Measurements from ENCODE around the gene PLA2G2F. TPM values are rescaled to one million over a fixed set of nuclear protein-coding genes. Genes with fewer than 3 reads are reported as not detected.

Gene PLA2G2F
- total and polyA plus RNA-seq, 2 donors (not counting 3 experiments of a cell fraction or from before 2014, with no cell fraction given): not detected

GRCh38 chr1:20139776-20140612, 871 bp downstream of the PLA2G2F start:
- no peaks in the 10 kb centered on the region for H3K27me3 ChIP-seq (ENCODE audit: control insufficient read depth in 2 of 2, insufficient read depth in 2 of 2, low read length in 2 of 2)
- no peak overlapping the region for H3K9ac ChIP-seq (replicated peaks; ENCODE audit: extremely low read depth, insufficient read depth, low read length)
- DNase-seq (ENCODE audit: low read depth, low spot score) (no peak), FAIRE-seq (no peak)
- H3K4me2 ChIP-seq (ENCODE audit: insufficient read depth, low read length): no peak overlapping the region
- POLR2A ChIA-PET: no interaction called here
- CTCF ChIA-PET: no interaction called here
- H3K4me1 ChIP-seq (ENCODE audit: control insufficient read depth, extremely low read depth, insufficient read depth, low read length): no peaks in the 10 kb centered on the region
- H3K79me2 ChIP-seq (ENCODE audit: control insufficient read depth, insufficient read depth, low read length): no peaks in the 10 kb centered on the region
- no peaks in the 10 kb centered on the region for H3K9me3 ChIP-seq (replicated peaks; ENCODE audit: control insufficient read depth, insufficient read depth, low read length)
- dilution Hi-C loops (cut with MboI; ENCODE audit: extremely low pct_ligation_motif_present, low sequenced_read_pairs) (no loop called here), intact Hi-C loops (cut with micrococcal nuclease) (no loop called here)
- H3K36me3 ChIP-seq (ENCODE audit: control insufficient read depth in 2 of 2, extremely low read depth in 1 of 2, insufficient read depth in 2 of 2, low read length in 2 of 2): no peaks in the 10 kb centered on the region
- H4K20me1 ChIP-seq (replicated peaks; ENCODE audit: control insufficient read depth, extremely low read depth, insufficient read depth, low read length): no peaks in the 10 kb centered on the region
- no TSS peak for BruUV-seq (replicated peaks)
- no peak overlapping the region for H3K27ac ChIP-seq (ENCODE audit: insufficient read depth, low read depth, low read length)
- no peak for TF ChIP-seq MAX (IDR thresholded peaks at IDR 0.05; ENCODE audit: insufficient read depth, insufficient read length)
- no peak for TF ChIP-seq GATA2 (IDR thresholded peaks at IDR 0.05; ENCODE audit: insufficient read depth, insufficient read length, low read depth, low read length)
- TF ChIP-seq CTCF (IDR thresholded peaks at IDR 0.05; ENCODE audit: extremely low read depth in 1 of 2, insufficient read depth in 1 of 2, low read depth in 1 of 2, low read length in 2 of 2): no peak
- TF ChIP-seq EZH2 (IDR thresholded peaks at IDR 0.05; ENCODE audit: borderline replicate concordance, low read depth, low read length, severe bottlenecking): no peak
- no peak for TF ChIP-seq POLR2AphosphoS5 (IDR thresholded peaks at IDR 0.05; ENCODE audit: insufficient read depth, low read depth, low read length)
- no peak overlapping the region for H2AFZ ChIP-seq (ENCODE audit: low read depth, low read length)
- no peak overlapping the region for H3K4me3 ChIP-seq (replicated peaks in 1 of 3; ENCODE audit: insufficient read depth in 1 of 3, low read depth in 1 of 3, low read length in 3 of 3)
- no peaks in the 10 kb centered on the region for H3K9me1 ChIP-seq (replicated peaks; ENCODE audit: control insufficient read depth, extremely low read depth, insufficient read depth, low read length)

Data from endothelial cell of umbilical vein (primary cell).